NCI-H446 treated with DMSO at 0.1 percent for 48 hours (cell line): ENCODE data around the gene COL7A1.
"Not testable (repeated sequence)": the region's sequence is repeated elsewhere in the genome, so short reads cannot be mapped to it uniquely, and the experiment has no call there.

Experiments
- DNase-seq: peaks from one replicate; lab custom pipeline; 2025; lab: John Stamatoyannopoulos, UW

Gene COL7A1

DNA sequence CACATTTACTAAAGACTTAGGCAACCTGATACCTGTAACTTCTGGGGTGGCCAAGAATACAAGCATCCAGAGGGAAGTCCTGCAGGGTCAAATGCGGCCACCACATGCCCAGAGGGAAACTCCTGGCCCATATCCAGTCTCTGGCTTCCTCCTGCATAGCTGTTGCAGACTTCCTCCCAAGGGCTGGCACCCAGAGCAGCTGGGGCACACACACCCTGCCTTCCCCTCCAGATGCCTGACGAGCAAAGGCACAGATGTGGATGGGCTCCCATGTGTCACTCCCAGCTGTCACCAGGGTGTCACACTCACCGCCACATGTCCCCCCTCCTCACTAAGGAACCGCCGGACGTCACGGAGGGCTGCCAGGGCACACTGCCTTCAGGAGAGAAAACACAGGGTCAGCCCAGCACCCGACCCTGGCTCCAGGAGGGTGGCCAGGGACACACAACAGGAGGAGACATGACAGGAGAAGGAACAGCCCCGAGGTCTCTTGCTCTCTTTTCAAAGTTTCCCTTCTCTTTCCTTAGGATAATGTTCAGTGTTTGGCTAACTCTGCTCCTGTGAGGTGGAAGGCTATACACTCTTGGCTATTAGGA lies 51.8 kb downstream of the COL7A1 start:
- no peak for DNase-seq

DNA sequence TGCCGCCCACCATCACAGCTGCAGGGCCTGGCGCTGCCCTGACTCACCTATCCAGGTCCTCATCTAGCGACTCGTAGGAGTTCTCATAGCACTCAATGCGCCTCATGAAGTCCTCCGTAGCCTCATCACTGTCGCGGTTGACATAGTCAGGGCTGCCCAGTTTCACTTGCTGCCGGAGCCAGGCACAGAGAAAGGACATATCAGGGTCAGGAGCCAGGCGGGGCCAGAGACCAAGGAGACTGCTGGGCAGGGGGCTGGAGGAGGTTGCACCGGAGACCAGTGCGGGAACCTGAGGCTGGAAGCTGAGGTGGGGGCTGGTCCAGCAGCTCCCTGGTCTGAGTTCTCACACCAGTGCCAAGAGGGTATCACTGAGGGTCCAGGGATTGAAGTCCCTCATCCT lies 56.7 kb downstream of the COL7A1 start:
- no peak for DNase-seq

DNA sequence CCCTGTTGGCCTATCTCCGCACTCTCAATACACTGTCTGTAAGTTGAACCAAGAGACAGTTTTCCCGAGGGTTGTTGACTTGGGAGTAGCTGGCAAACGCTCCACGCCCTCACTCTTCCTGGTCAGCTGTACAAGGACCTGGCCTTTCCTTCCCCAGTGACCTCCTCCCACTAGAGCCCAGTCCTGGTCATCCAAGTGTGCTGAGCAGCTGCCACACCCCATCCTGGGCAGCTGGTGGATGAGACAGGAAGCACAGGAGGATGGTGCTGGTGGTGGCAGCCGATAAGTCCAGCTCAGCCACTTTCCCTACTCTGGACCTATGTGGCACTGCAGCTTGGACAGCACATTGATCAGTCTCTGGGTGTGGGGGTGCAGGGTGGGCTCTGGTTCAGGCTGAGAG lies 58.3 kb downstream of the COL7A1 start:
- DNase-seq: no peak

DNA sequence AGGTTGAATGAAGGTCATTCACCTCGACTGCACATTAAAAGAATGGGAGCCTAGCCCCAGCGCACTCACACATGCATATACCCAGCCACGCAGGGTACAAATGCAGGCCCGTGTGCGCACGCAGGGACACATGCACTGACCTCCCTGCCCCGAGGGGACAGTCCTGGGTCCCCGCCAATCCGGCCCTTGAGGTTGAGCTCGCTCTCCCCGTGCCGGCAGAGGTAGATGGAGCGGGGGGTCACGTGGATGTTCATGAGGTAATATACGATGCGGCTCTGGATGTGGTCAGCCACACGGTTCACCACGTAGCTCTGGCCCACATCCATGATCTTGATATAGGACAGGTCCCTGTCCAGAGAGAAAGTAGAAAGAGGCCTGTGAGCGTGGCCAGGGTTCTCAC lies 59.0 kb downstream of the COL7A1 start:
- DNase-seq: no peak

DNA sequence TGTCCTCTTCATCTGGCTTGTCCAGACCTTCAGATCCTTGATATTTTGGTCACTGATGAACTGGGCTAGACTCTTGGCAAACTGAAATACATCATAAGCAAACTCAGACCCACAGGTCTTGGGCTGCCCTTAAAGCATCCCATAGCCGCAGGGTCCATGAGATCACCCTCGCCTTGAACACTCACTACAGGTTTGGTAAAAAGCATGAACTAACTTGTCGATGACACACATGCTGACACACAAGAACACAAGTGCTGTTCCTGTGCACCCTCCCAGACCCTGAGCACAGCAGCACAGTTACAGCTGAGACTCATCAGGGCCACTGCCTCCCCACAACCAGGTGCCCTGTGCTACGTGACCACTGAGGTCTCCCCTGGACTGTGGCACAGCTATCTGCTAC lies 59.6 kb downstream of the COL7A1 start:
- DNase-seq: no peak

DNA sequence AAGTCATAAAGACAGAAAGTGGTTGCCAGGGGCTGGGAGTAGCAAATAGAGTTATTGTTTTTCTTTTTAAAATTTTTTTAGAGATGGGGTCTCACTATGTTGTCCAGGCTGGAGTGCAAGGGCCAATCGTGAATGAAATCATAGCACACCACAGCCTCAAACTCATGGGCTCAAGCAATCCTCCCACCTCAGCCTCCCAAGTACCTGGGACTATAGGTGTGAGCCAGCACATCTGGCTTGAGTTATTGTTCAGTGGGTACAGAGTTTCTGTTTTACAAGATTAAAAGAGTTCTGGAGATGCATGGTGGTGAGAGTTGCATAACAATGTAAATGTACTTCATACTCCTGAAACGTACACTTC lies 62.2 kb downstream of the COL7A1 start:
- DNase-seq: no peak

DNA sequence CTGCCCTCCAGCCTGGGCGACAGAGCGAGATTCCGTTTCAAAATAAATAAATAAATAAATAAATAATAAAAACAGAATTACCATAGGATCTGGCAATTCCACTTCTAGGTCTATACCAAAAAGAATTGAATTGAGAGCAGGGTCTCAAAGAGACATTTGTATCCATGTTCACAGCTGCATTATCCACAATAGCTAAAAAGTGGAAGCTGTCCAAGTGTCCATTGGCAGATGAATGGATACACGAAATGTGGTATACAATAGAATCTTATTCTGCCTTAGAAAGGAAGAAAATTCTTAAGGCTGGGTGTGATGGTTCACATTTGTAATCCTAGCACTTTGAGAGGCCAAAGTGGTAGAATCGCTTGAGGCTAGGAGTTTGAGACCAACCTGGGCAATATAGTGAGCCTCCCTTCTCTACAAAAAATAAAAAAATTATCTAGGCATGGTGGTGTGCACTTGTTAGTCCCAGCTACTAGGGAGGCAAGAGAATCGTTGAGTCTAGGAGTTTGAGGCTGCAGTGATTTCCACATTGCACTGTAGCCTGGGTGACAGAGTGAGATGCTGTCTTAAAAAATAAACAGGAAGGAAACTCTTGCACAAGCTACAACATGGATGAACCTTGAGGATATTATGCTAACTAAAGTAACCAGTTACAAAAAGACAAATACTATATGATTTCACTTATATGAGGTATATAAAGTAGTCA lies 62.7 kb downstream of the COL7A1 start:
- no peak for DNase-seq

DNA sequence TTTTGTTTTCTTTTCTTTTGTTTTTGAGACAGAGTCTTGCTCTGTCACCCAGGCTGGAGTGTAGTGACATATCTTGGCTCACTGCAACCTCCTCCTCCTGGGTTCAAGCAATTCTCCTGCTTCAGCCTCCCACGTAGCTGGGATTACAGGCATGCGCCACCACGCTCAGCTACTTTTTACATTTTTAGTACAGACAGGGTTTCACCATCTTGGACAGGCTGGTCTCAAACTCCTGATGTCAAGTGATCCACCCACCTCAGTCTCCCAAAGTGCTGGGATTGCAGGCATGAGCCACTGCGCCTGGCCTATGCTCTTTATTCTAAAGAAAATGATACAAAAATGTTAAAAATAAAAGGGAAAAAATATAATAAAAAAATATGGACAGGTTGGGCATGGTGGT lies 64.4 kb downstream of the COL7A1 start:
- DNase-seq: not testable (repeated sequence)

DNA sequence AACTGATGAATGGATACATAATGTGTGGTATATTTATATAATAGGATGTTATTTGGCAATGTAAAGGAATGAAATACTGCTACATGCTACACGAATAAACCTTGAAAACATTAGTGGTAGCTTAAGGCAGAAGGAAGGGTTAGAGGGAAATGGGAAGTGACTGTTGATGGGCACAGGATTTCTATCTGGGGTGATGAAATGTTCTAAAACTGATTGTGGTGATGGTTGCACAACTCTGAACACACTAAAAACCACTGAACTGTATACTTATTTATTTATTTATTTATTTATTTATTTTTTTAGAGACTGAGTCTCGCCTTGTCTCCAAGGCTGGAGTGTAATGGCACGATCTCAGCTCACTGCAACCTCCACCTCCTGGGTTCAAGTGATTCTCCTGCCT lies 66.4 kb downstream of the COL7A1 start:
- no peak for DNase-seq

DNA sequence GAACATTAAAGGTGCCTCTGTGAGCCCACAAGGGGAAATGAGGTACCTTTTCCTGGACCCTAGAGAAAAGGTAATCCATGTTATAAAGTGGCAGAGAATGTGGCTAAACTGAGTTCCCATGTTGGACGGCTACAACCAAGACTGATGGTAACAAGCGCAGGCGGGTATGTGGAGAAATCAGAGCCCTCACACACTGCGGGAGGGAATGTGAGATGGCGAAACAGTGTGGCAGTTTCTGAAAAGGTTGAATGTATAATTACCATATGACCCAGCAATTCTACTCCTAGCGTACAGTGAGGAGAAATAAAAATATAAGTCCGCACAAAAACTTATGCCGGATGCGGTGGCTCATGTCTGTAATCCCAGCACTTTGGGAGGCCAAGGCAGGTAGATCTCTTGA lies 67.1 kb downstream of the COL7A1 start:
- no peak for DNase-seq

DNA sequence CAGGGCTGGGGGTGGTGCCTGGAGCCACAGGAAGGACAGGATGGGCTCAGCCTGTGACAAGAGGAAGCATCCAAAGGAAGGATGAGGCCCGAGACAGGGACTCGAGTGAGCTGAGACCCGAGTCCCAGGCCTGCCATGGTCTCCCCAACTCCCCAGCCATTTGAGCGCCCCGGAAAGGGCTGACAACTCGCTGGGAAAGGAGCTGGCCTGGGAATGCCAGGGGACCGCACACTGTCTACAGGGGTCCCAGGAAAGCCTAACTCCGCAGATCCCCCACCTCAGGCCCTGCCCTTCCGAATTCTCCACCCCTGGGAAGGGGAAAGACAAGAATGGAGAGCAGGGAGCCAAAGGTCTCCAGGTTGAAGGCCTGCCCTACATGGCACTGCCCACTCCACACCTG lies 70.2 kb downstream of the COL7A1 start:
- DNase-seq: no peak

DNA sequence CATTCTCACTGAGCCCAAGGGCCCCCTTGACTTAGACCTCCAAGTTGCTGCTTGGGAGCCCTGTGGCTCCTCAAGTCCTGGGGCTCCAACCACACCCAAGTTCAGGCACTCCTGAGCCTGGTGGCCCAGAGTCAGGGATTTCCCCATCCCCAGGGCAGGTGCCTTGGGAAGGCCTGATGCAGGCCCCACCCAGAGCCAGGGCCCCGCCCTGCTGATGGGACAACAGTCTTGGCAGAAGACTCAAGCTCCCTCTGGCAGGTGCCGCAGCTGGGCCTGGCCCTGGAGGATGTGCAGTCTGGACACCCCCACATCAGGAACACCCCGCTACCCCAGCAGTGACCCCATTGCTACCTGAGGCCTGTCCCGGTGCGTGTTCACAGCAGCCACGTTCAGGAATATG lies 73.5 kb downstream of the COL7A1 start:
- no peak for DNase-seq

DNA sequence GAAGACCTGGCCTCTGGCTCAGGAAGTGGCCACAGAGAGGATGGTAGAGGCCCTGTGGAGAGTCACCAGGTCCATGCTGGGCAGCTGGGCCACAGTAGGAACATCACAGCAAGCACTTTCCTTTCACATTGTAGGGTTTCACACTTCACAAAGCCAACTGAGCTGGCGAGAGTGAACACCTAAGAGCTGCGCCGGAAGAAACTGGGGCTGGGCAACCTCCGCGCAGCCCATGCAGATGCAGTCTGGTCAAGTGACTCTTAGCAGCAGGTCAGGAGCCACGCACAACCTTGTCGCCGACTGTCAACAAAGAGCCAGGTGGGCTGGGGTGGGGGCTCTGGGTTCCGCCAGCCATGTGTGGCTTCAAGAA lies 75.9 kb downstream of the COL7A1 start:
- DNase-seq: no peak

DNA sequence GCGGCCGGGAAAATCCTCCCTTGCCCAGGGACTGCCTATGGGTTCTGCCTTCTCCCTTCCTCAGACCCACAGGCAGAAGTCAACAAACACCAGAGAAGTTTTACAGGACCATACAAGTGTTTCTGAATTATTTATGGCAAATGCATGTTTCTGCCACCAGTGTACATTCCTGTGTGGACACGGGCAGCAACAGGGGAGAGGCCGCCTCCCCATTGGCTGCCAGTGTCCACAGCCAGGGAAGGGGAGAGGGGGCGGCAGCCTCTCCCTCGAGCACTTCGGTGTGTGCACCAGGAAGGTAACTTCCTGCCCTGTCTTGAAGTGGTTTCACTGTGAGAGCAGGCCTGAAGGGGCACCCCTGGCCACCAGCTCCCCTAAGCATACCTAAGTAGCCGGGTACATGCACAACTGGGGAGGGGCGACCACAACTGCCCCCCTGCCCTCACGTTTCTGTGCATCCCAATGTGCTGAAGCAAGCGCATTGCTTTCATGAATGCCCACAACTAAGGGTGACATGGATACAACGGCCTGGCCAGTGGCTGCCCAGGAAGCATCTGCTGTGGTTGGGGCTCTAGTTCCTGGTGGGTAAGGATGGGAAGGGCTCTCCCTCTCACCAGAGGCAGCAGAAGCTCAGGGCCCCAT lies 76.4 kb downstream of the COL7A1 start:
- DNase-seq: no peak

DNA sequence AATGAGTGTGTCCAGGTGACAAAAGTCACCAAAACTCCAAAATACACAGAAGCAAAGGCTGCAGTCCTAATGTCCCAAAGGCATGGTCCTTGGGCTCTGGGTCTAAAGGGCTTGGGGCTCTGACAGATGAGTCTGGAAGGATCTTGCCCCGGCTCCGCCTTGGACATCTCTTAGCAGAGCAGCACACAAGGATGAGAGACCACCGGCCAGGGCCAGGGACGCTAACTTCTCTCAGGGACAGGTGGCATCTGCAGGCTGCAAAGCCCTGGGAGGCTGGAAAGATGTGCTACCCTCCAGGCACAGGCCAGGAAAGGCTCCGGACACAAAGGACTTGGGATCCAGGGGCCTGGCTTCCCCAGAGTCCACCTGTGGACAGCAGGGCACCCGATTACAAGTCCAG lies 77.1 kb downstream of the COL7A1 start:
- DNase-seq: no peak

DNA sequence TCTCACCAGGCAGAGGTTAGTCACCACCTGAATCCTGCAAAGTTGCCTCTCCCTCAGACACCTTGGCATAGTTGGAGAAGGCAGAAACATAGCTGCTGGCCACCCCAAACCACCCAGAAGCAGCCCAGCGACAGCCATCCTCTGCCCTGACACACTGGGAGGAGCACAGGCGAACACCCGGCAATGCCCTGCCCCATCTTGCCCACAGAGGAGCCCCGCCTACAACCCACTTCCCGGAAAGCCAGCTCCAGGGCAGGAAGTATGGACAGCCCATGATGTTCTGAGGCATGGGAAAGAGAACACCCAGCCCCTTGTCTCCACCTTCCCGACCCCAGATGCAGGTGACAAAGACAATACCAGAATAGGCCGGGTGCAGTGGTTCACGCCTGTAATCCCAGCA lies 78.6 kb downstream of the COL7A1 start:
- DNase-seq: no peak

DNA sequence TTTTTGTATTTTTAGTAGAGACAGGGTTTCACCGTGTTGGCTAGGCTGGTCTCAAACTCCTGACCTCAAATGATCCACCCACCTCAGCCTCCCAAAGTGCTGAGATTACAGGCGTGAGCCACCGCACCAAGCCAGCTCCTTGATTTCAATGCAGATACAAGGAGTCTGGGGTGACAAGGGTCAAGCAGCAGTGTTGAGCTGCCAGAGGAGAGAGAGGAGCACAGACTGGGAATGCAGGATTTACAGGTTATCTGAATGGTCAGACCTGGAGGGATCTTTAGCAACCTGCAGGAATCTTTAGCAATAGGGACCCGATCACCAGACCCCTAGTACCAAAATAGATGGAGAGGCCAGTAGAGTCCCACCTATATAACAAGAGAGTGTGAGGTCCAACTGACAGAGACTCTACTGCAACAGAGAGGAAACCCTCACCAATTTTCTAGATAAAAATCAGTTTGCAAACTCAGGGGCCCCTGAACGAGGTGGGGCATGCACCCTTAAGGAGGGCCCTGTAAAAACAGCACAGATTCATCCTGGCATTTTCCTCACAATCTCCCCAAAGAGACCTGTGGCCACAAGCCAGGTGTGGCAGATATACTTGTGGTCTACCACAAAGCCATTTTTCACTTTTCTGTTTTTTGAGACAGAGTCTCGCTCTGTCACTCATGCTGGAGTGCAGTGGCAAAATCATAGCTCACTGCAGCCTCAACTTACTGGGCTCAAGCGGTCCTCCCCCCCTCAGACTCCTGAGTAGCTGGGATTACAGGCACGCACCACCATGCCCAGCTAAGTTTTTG lies 80.5 kb downstream of the COL7A1 start:
- no peak for DNase-seq
